HEK293 (cell line): Measurements from ENCODE around the gene CTCF.

Source experiments
- CTCF ChIA-PET: fragments of 350-600 bp; formaldehyde crosslinking; extraction: SDS; loops from one replicate; lab custom pipeline; 2021; ENCODE audit warnings: antibody characterized with exemption; lab: Yijun Ruan, JAX
- POLR2A ChIA-PET: fragments of 300-600 bp; formaldehyde crosslinking; extraction: SDS; loops from one replicate; lab custom pipeline; 2020; ENCODE audit warnings: antibody characterized with exemption, inconsistent platforms; lab: Yijun Ruan, JAX
- H3K27ac ChIP-seq: fragments of 200-500 bp; sonication (Bioruptor generic); 2 replicates; pipeline ENCODE4 v1.5.1; 2014; ENCODE audit warnings: low read depth, low read length, control low read depth, inconsistent platforms; ENCODE audit errors: extremely low read depth
- H3K36me3 ChIP-seq, 2 experiments: fragments of 200-500 bp in 1 of 2; sonication (Bioruptor generic) in 1 of 2; 1 replicate in 1 of 2; 2 replicates in 1 of 2; pipeline ENCODE4 v1.5.1; 2014 to 2017; ENCODE audit warnings: inconsistent platforms in 2 of 2, low read length in 2 of 2; ENCODE audit not compliant: control insufficient read depth in 2 of 2, insufficient read depth in 1 of 2
- H3K4me1 ChIP-seq: fragments of 200-500 bp; sonication (Bioruptor generic); 2 replicates; pipeline ENCODE4 v1.5.1; 2014; ENCODE audit warnings: mild to moderate bottlenecking, low read length, inconsistent platforms; ENCODE audit not compliant: control insufficient read depth, insufficient read depth
- H3K4me3 ChIP-seq: 2 replicates; pipeline ENCODE4 v1.5.1; 2011; ENCODE audit warnings: low read depth, mild to moderate bottlenecking, control low read depth, low read length, moderate library complexity
- H3K9me3 ChIP-seq: fragments of 200-500 bp; sonication (Bioruptor generic); 2 replicates; pipeline ENCODE4 v1.5.1; 2014; ENCODE audit warnings: low read depth, low read length, inconsistent platforms; ENCODE audit not compliant: control insufficient read depth, insufficient read depth
- ATF2 ChIP-seq: fragments of 450-650 bp; formaldehyde crosslinking; IDR thresholded peaks from 2 replicates; pipeline ENCODE4 v1.5.1; 2016; ENCODE audit warnings: missing biosample characterization, missing genetic modification characterization, low read depth
- GLIS2 ChIP-seq: fragments of 450-650 bp; formaldehyde crosslinking; IDR thresholded peaks from 2 replicates; pipeline ENCODE4 v1.5.1; 2016; ENCODE audit warnings: missing biosample characterization, missing genetic modification characterization
- HOXD13 ChIP-seq: sonication (generic); formaldehyde crosslinking; IDR thresholded peaks from 2 replicates; pipeline ENCODE4 v1.8.0; 2022; ENCODE audit warnings: missing genetic modification reagents, borderline replicate concordance
- IKZF3 ChIP-seq: fragments of 450-650 bp; IDR thresholded peaks from 2 replicates; pipeline ENCODE4 v1.5.0; 2018; ENCODE audit warnings: missing biosample characterization, mild to moderate bottlenecking, missing genetic modification characterization, moderate library complexity
- SCRT1 ChIP-seq: fragments of 450-650 bp; formaldehyde crosslinking; IDR thresholded peaks from 2 replicates; pipeline ENCODE4 v1.5.1; 2016; ENCODE audit warnings: missing biosample characterization, missing genetic modification characterization, borderline replicate concordance
- YY1 ChIP-seq: fragments of 450-650 bp; formaldehyde crosslinking; IDR thresholded peaks from 2 replicates; pipeline ENCODE4 v1.5.1; 2018; ENCODE audit warnings: missing biosample characterization, missing genetic modification characterization
- ZBTB1 ChIP-seq: fragments of 450-650 bp; formaldehyde crosslinking; IDR thresholded peaks from 2 replicates; pipeline ENCODE4 v1.5.1; 2016; ENCODE audit warnings: missing biosample characterization, missing genetic modification characterization
- ZBTB48 ChIP-seq: fragments of 450-650 bp; formaldehyde crosslinking; IDR thresholded peaks from 2 replicates; pipeline ENCODE4 v1.5.1; 2016; ENCODE audit warnings: missing biosample characterization, missing genetic modification characterization
- ZFP3 ChIP-seq: fragments of 450-650 bp; formaldehyde crosslinking; IDR thresholded peaks from 2 replicates; pipeline ENCODE4 v1.5.1; 2016; ENCODE audit warnings: low read depth, missing biosample characterization, missing genetic modification characterization
- ZFP69B ChIP-seq: fragments of 450-650 bp; formaldehyde crosslinking; IDR thresholded peaks from 2 replicates; pipeline ENCODE4 v1.5.1; 2016; ENCODE audit warnings: missing biosample characterization, missing genetic modification characterization
- ZNF132 ChIP-seq: fragments of 450-650 bp; formaldehyde crosslinking; IDR thresholded peaks from 2 replicates; pipeline ENCODE4 v1.5.1; 2017; ENCODE audit warnings: missing biosample characterization, missing genetic modification characterization, borderline replicate concordance
- ZNF133 ChIP-seq: fragments of 450-650 bp; formaldehyde crosslinking; IDR thresholded peaks from 2 replicates; pipeline ENCODE4 v1.5.1; 2016; ENCODE audit warnings: missing biosample characterization, missing genetic modification characterization
- ZNF138 ChIP-seq: fragments of 450-650 bp; formaldehyde crosslinking; IDR thresholded peaks from 2 replicates; pipeline ENCODE4 v1.5.1; 2016; ENCODE audit warnings: missing biosample characterization, missing genetic modification characterization, borderline replicate concordance
- ZNF155 ChIP-seq: fragments of 450-650 bp; formaldehyde crosslinking; IDR thresholded peaks from 2 replicates; pipeline ENCODE4 v1.5.1; 2016; ENCODE audit warnings: missing biosample characterization, missing genetic modification characterization
- ZNF184 ChIP-seq: fragments of 450-650 bp; IDR thresholded peaks from 2 replicates; pipeline ENCODE4 v1.5.1; 2018; ENCODE audit warnings: missing biosample characterization, mild to moderate bottlenecking, missing genetic modification characterization
- ZNF214 ChIP-seq: fragments of 450-650 bp; formaldehyde crosslinking; IDR thresholded peaks from 2 replicates; pipeline ENCODE4 v1.5.1; 2017; ENCODE audit warnings: missing biosample characterization, mild to moderate bottlenecking, missing genetic modification characterization, borderline replicate concordance
- ZNF23 ChIP-seq: fragments of 450-650 bp; formaldehyde crosslinking; IDR thresholded peaks from 2 replicates; pipeline ENCODE4 v1.5.1; 2016; ENCODE audit warnings: missing biosample characterization, missing genetic modification characterization, borderline replicate concordance
- ZNF266 ChIP-seq: fragments of 450-650 bp; formaldehyde crosslinking; IDR thresholded peaks from 2 replicates; pipeline ENCODE4 v1.5.1; 2016; ENCODE audit warnings: missing biosample characterization, missing genetic modification characterization, low read depth
- ZNF280C ChIP-seq: fragments of 450-650 bp; formaldehyde crosslinking; IDR thresholded peaks from 2 replicates; pipeline ENCODE4 v1.5.1; 2016; ENCODE audit warnings: missing biosample characterization, missing genetic modification characterization
- ZNF366 ChIP-seq: fragments of 450-650 bp; formaldehyde crosslinking; conservative IDR thresholded peaks from 2 replicates; pipeline ENCODE4 v1.5.1; 2016; ENCODE audit warnings: missing biosample characterization, missing genetic modification characterization
- ZNF549 ChIP-seq: fragments of 450-650 bp; IDR thresholded peaks from 2 replicates; pipeline ENCODE4 v1.5.1; 2018; ENCODE audit warnings: missing biosample characterization, missing genetic modification characterization, mild to moderate bottlenecking, inconsistent platforms, moderate library complexity
- ZNF555 ChIP-seq: fragments of 450-650 bp; formaldehyde crosslinking; conservative IDR thresholded peaks from 2 replicates; pipeline ENCODE4 v1.5.1; 2017; ENCODE audit warnings: missing biosample characterization, mild to moderate bottlenecking, missing genetic modification characterization, inconsistent platforms
- ZNF561 ChIP-seq: fragments of 450-650 bp; IDR thresholded peaks from 2 replicates; pipeline ENCODE4 v1.5.1; 2018; ENCODE audit warnings: missing biosample characterization, missing genetic modification characterization, borderline replicate concordance
- ZNF621 ChIP-seq: fragments of 450-650 bp; formaldehyde crosslinking; IDR thresholded peaks from 2 replicates; pipeline ENCODE4 v1.5.1; 2017; ENCODE audit warnings: missing biosample characterization, missing genetic modification characterization
- ZNF707 ChIP-seq: fragments of 450-650 bp; formaldehyde crosslinking; IDR thresholded peaks from 2 replicates; pipeline ENCODE4 v1.5.1; 2016; ENCODE audit warnings: missing biosample characterization, missing genetic modification characterization
- ZNF747 ChIP-seq: fragments of 450-650 bp; formaldehyde crosslinking; IDR thresholded peaks from 2 replicates; pipeline ENCODE4 v1.5.1; 2016; ENCODE audit warnings: missing biosample characterization, missing genetic modification characterization
- ZNF785 ChIP-seq: fragments of 450-650 bp; formaldehyde crosslinking; IDR thresholded peaks from 2 replicates; pipeline ENCODE4 v1.5.1; 2016; ENCODE audit warnings: missing biosample characterization, missing genetic modification characterization
- ZNF792 ChIP-seq: fragments of 450-650 bp; formaldehyde crosslinking; IDR thresholded peaks from 2 replicates; pipeline ENCODE4 v1.5.1; 2016; ENCODE audit warnings: missing biosample characterization, missing genetic modification characterization
- ZNF837 ChIP-seq: fragments of 450-650 bp; formaldehyde crosslinking; IDR thresholded peaks from 2 replicates; pipeline ENCODE4 v1.5.1; 2016; ENCODE audit warnings: missing biosample characterization, missing genetic modification characterization
- ZSCAN23 ChIP-seq: fragments of 450-650 bp; formaldehyde crosslinking; IDR thresholded peaks from 2 replicates; pipeline ENCODE4 v1.5.1; 2016; ENCODE audit warnings: missing biosample characterization, missing genetic modification characterization
- TF ChIP-seq, protein P1 (sequence below): fragments of 450-650 bp; formaldehyde crosslinking; IDR thresholded peaks from 2 replicates; pipeline ENCODE4 v1.5.1; 2016; ENCODE audit warnings: missing biosample characterization, missing genetic modification characterization

CTCF gene

DNA sequence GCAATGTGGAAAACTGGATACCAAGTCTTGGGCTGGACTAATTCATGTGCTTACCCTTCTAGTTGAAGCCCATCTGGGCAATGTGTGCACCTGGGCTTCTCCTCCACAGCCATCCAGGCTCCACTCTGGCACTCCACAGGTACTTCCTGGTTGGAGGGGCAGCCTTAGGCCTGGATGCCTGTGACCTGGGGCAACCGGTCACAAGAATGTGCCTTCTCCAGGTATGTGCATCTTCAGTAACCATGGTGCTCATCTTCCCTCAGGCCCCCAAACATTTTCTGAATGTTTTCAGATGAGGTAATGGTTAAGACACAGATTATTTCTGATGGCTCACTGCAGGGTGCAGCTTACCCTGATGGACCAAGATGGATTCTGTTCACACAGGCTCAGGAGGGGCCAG, 115.4 kb downstream of the CTCF start:
- H3K4me1 ChIP-seq, result 0 out of 2 replicates have a peak, but pooled peaks cover 3% of the 10 kb centered on the region
- TF ChIP-seq GLIS2 (no peak), ATF2 (tag by site-specific recombination) (peak; percentile 48)
- TF ChIP-seq, all 188 proteins: peak for 1
- Histone ChIP-seq H3K36me3 (peaks cover 0 to 29% of the 10 kb centered on the region in 2 experiments; a peak in 1 of 3 replicates), H3K9me3 (no peaks in the 10 kb centered on the region), H3K27ac (no peak overlapping the region), H3K4me3 (no peak overlapping the region)
- ChIA-PET POLR2A (no interaction called here), CTCF (interaction anchor here (0.6 to 1.5 kb wide), 3 partner anchors 41 to 206 kb away, joined by 3 read pairs; partner anchors contain the start of gene GFOD2)

- H3K4me3 ChIP-seq, result no peak overlapping the region
- no peaks in the 10 kb centered on the region for H3K9me3 ChIP-seq
- ChIA-PET CTCF (interaction anchor here (0.6 to 2.4 kb wide), 4 partner anchors 41 to 185 kb away, joined by 3 to 6 read pairs (median 3); partner anchors contain the start of gene GFOD2), POLR2A (interaction anchor here (0.8 kb wide), 1 partner anchor 15 kb away, joined by 4 read pairs; no protein-coding TSS in a partner anchor)
- peaks cover 0 to 36% of the 10 kb centered on the region in 2 experiments; a peak in 2 of 3 replicates for H3K36me3 ChIP-seq
- H3K4me1 ChIP-seq, result 0 out of 2 replicates have a peak, but pooled peaks cover 1% of the 10 kb centered on the region
- H3K27ac ChIP-seq, result no peak overlapping the region
- TF ChIP-seq ZNF747 (tag by site-specific recombination) (no peak), ZFP3 (no peak), ZNF266 (no peak), ZNF837 (tag by site-specific recombination) (no peak), ZNF280C (no peak), ZNF155 (tag by site-specific recombination) (no peak), YY1 (no peak), ZNF133 (tag by site-specific recombination) (no peak), ZNF549 (no peak), IKZF3 (tag by site-specific recombination) (0 out of 2 replicates have a peak, but pooled peaks have one; percentile 13), ZNF366 (tag by site-specific recombination) (no peak), ZNF184 (tag by site-specific recombination) (no peak), ZNF132 (tag by site-specific recombination) (no peak), ZNF707 (tag by site-specific recombination) (no peak), ZNF555 (tag by site-specific recombination) (no peak), ZNF785 (tag by site-specific recombination) (no peak), SCRT1 (tag by site-specific recombination) (no peak), ZNF561 (peak; percentile 72), ZBTB48 (tag by site-specific recombination) (no peak), ZNF792 (tag by site-specific recombination) (no peak), ZFP69B (tag by site-specific recombination) (no peak), ZNF621 (no peak), ZBTB1 (tag by site-specific recombination) (no peak), ZNF23 (tag by site-specific recombination) (no peak), ZNF138 (no peak), ZSCAN23 (tag by site-specific recombination) (no peak), ZNF214 (tag by site-specific recombination) (no peak), HOXD13 (CRISPR knock-in tag) (no peak)
- TF ChIP-seq, protein P1, sequence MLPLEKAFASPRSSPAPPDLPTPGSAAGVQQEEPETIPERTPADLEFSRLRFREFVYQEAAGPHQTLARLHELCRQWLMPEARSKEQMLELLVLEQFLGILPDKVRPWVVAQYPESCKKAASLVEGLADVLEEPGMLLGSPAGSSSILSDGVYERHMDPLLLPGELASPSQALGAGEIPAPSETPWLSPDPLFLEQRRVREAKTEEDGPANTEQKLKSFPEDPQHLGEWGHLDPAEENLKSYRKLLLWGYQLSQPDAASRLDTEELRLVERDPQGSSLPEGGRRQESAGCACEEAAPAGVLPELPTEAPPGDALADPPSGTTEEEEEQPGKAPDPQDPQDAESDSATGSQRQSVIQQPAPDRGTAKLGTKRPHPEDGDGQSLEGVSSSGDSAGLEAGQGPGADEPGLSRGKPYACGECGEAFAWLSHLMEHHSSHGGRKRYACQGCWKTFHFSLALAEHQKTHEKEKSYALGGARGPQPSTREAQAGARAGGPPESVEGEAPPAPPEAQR (tag by site-specific recombination), result no peak
Observed at GRCh38 chr16:67678354-67679023, 116.2 kb downstream of the CTCF start.
